T47D (cell line): ENCODE results near the gene TOM1L2.
"Not testable (repeated sequence)": the region's sequence is repeated elsewhere in the genome, so short reads cannot be mapped to it uniquely, and the experiment has no call there.

ENCODE experiments used
- DNase-seq, 2 experiments: peaks; one replicate each; pipeline versions ENCODE4 v3.0.0 to v3.0.0-alpha.2; 2011 to 2012; ENCODE audit warnings: low read depth in 1 of 2, low spot score in 1 of 2
- JUND ChIP-seq: IDR thresholded peaks from 2 replicates; pipeline ENCODE4 v1.6.1; 2012; ENCODE audit warnings: low read depth
- in situ Hi-C: cut with HindIII; loops from 2 replicates; pipeline ENCODE4 v1.10.0; 2016; ENCODE audit warnings: low sequenced_read_pairs, low pct_unique_long_range_greater_than_20kb

Gene TOM1L2

GRCh38 chr17:18006495-18007239, 34.5 kb upstream of the TOM1L2 start:
- DNase-seq: no peak
- no peak for TF ChIP-seq JUND
- in situ Hi-C loops: no loop called here

GRCh38 chr17:18005496-18005895, 33.3 kb upstream of the TOM1L2 start:
- no peak for TF ChIP-seq JUND
- in situ Hi-C loops: no loop called here
- no peak for DNase-seq

- in situ Hi-C loops: no loop called here
Measured at GRCh38 chr17:18004884-18005305, 32.7 kb upstream of the TOM1L2 start.

GRCh38 chr17:18004345-18004744, 32.1 kb upstream of the TOM1L2 start:
- DNase-seq: no peak
- TF ChIP-seq JUND: no peak
- in situ Hi-C loops: no loop called here

More at GRCh38 chr17:18004884-18005305, 32.7 kb upstream of the TOM1L2 start:
- DNase-seq: peak in 1 of 2 experiments; percentile 15
- TF ChIP-seq JUND: no peak

- no peak for DNase-seq
- TF ChIP-seq JUND: no peak
- in situ Hi-C loops: no loop called here
Measured at GRCh38 chr17:18002171-18002570, 30.0 kb upstream of the TOM1L2 start.

- no peak for TF ChIP-seq JUND
- DNase-seq: no peak
- in situ Hi-C loops: no loop called here
Measured at GRCh38 chr17:18000030-18000408, 27.8 kb upstream of the TOM1L2 start.

GRCh38 chr17:17999364-18000029, 27.3 kb upstream of the TOM1L2 start:
- DNase-seq: no peak
- in situ Hi-C loops: no loop called here
- TF ChIP-seq JUND: no peak

GRCh38 chr17:17998934-17999333, 26.7 kb upstream of the TOM1L2 start:
- TF ChIP-seq JUND: no peak
- no peak for DNase-seq
- in situ Hi-C loops: no loop called here

GRCh38 chr17:17995887-17996286, 23.7 kb upstream of the TOM1L2 start:
- DNase-seq, in situ Hi-C loops: not testable (repeated sequence)

GRCh38 chr17:17994271-17995069, 22.3 kb upstream of the TOM1L2 start:
- in situ Hi-C loops: no loop called here
- TF ChIP-seq JUND: no peak
- DNase-seq: no peak

GRCh38 chr17:17993852-17994251, 21.7 kb upstream of the TOM1L2 start:
- DNase-seq: no peak
- TF ChIP-seq JUND: no peak
- in situ Hi-C loops: no loop called here

GRCh38 chr17:17993366-17993765, 21.2 kb upstream of the TOM1L2 start:
- TF ChIP-seq JUND: no peak
- no peak for DNase-seq
- in situ Hi-C loops: no loop called here

- in situ Hi-C loops: no loop called here
- DNase-seq: no peak
Measured at GRCh38 chr17:17990282-17990681, 18.1 kb upstream of the TOM1L2 start.

More at GRCh38 chr17:17990282-17990681, 18.1 kb upstream of the TOM1L2 start:
- TF ChIP-seq JUND: no peak
